ENCODE measurements around the gene OSBPL9.

- TF ChIP-seq CTCF (optimal IDR thresholded peaks at IDR 0.05 in 1 of 3, IDR thresholded peaks at IDR 0.05 in 1 of 3, conservative IDR thresholded peaks at IDR 0.05 in 1 of 3; ENCODE audit: extremely low read depth in 1 of 3, insufficient read depth in 2 of 3, low read length in 3 of 3) (no peak), EZH2 (IDR thresholded peaks at IDR 0.05; ENCODE audit: low read length) (no peak)
Measured at GRCh38 chr1:51642739-51643142, 25.8 kb downstream of the OSBPL9 start.

All from keratinocyte (primary cell).